Measurements from ENCODE around the gene XRCC3.

- TF ChIP-seq CTCF (IDR thresholded peaks at IDR 0.05), result no peak
- no peak for TF ChIP-seq POLR2A (IDR thresholded peaks at IDR 0.05)
Measured at GRCh38 chr14:103735022-103735421, 19.8 kb upstream of the XRCC3 start.
